MCF 10A (cell line): ENCODE measurements around the gene COL27A1. TPM values are rescaled to one million over a fixed set of nuclear protein-coding genes. Genes with fewer than 3 reads are reported as not detected.

Experiments
- BruUV-seq: library from RNA; stranded (reverse); fragments of 400-500 nt; replicated peaks from 2 replicates; lab custom pipeline; 2021; lab: Mats Ljungman, UMichigan
- CTCF ChIA-PET: fragments of 300-600 bp; sonication (Branson Sonifier 250); formaldehyde crosslinking; extraction: SDS; loops from one replicate; lab custom pipeline; 2021; ENCODE audit warnings: antibody characterized with exemption, inconsistent platforms; lab: Yijun Ruan, JAX
- POLR2A ChIA-PET: fragments of 300-600, 350-650 bp; sonication (Branson Sonifier 250); formaldehyde crosslinking; extraction: SDS; loops from one replicate; lab custom pipeline; 2020; ENCODE audit warnings: antibody characterized with exemption, inconsistent platforms; lab: Yijun Ruan, JAX
- DNase-seq: peaks from one replicate; pipeline ENCODE4 v3.0.0-alpha.2; 2018; ENCODE audit not compliant: unreplicated experiment
- H3K27ac Mint-ChIP-seq: one replicate; pipeline ENCODE4 v1.8.0; 2022; ENCODE audit warnings: mild to moderate bottlenecking, low read depth, mixed read lengths; ENCODE audit not compliant: unreplicated experiment
- H3K27me3 Mint-ChIP-seq: one replicate; pipeline ENCODE4 v1.8.0; 2022; ENCODE audit warnings: mixed read lengths; ENCODE audit not compliant: insufficient read depth, unreplicated experiment
- H3K36me3 Mint-ChIP-seq: one replicate; pipeline ENCODE4 v1.8.0; 2022; ENCODE audit warnings: mild to moderate bottlenecking, moderate library complexity, mixed read lengths; ENCODE audit not compliant: insufficient read depth, unreplicated experiment
- H3K4me1 Mint-ChIP-seq: one replicate; pipeline ENCODE4 v1.8.0; 2022; ENCODE audit warnings: mixed read lengths; ENCODE audit not compliant: insufficient read depth, unreplicated experiment
- H3K4me3 Mint-ChIP-seq: one replicate; pipeline ENCODE4 v1.8.0; 2022; ENCODE audit warnings: mild to moderate bottlenecking, moderate library complexity, mixed read lengths; ENCODE audit not compliant: unreplicated experiment
- H3K9me3 Mint-ChIP-seq: one replicate; pipeline ENCODE4 v1.8.0; 2022; ENCODE audit warnings: mixed read lengths; ENCODE audit not compliant: unreplicated experiment
- intact Hi-C: fragments of 100-400 bp; cut with micrococcal nuclease; formaldehyde crosslinking; loops from 2 replicates; pipeline ENCODE4 v1.14.1; 2022
- total RNA-seq: library from RNA; stranded (reverse); gene quantifications from 2 replicates; pipeline ENCODE4 v1.2.3, GENCODE V29; 2022
- TF ChIP-seq, protein P1 (sequence below): fragments of 200-600 bp; IDR thresholded peaks from one replicate; pipeline ENCODE4 v1.8.0; 2022; ENCODE audit warnings: antibody characterized with exemption, mild to moderate bottlenecking; ENCODE audit not compliant: unreplicated experiment

The COL27A1 gene
- total RNA-seq, 1 experiment from 2014 or later = 2.9 TPM

DNA sequence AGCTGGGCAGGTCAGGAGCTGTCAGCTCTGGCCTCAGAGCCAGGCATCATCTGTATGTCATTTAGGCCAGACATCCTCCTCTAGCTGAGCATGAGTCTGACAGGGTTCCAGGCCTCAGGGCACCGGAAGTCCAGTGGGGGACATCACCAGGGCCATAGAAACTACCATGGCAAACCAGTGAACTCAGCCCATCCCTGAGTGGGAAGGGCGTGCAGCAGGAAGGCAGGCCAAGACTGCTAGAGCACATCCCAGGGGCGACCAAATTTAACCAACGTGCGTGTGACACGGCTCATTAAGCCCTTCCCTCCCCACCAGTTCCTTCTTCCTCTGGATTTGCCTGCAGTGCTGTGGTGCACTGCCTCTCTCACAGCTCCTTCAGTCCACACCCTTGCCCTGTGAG is 75.9 kb downstream of the COL27A1 start:
- DNase-seq = no peak
- Mint-ChIP-seq H3K9me3 (no peaks in the 10 kb centered on the region), H3K27ac (no peak overlapping the region), H3K36me3 (no peaks in the 10 kb centered on the region), H3K27me3 (no peaks in the 10 kb centered on the region), H3K4me1 (no peaks in the 10 kb centered on the region), H3K4me3 (no peak overlapping the region)
- BruUV-seq = no TSS peak
- CTCF ChIA-PET = no interaction called here
- TF ChIP-seq, protein P1, sequence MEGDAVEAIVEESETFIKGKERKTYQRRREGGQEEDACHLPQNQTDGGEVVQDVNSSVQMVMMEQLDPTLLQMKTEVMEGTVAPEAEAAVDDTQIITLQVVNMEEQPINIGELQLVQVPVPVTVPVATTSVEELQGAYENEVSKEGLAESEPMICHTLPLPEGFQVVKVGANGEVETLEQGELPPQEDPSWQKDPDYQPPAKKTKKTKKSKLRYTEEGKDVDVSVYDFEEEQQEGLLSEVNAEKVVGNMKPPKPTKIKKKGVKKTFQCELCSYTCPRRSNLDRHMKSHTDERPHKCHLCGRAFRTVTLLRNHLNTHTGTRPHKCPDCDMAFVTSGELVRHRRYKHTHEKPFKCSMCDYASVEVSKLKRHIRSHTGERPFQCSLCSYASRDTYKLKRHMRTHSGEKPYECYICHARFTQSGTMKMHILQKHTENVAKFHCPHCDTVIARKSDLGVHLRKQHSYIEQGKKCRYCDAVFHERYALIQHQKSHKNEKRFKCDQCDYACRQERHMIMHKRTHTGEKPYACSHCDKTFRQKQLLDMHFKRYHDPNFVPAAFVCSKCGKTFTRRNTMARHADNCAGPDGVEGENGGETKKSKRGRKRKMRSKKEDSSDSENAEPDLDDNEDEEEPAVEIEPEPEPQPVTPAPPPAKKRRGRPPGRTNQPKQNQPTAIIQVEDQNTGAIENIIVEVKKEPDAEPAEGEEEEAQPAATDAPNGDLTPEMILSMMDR = no peak
- POLR2A ChIA-PET = no interaction called here
- intact Hi-C loops = no loop called here

DNA sequence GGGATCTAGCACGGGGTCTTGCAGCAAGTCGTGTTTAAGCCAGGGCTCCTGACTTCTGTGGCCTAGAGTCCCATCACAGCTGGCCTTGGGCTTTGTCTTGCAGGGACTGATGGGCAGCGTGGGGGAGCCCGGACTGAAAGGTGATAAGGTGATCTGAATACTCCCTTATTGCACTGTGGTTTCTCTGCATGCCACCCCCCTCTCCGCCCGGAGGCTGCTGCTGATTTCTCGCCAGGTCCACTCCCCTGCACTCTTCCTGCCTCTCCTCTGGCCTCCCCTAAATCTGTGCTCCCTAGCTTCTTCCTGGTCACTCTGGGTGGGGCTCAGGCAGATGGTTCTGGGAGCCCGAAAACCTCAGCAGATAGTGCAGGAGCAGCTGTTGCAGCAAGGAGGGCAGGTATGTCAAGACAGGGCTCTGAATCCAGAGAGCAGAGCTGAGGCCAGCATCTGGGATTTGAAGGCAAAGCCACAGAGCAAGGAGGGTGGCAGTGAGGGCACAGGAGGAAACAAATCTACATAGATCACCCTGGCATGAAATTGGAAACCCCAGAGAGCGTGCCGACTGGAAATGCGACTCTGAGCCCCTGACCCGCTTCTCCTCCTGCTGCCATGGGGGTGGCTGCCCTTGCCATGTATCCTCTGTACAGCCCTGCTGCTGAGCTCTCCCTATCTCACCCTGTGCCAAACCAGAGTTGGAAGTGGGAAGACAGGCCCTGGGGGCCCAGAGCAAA is 76.5 kb downstream of the COL27A1 start:
- POLR2A ChIA-PET = no interaction called here
- H3K9me3 Mint-ChIP-seq = no peaks in the 10 kb centered on the region
- TF ChIP-seq, protein P1 = no peak
- DNase-seq = no peak
- no peaks in the 10 kb centered on the region for H3K36me3 Mint-ChIP-seq
- intact Hi-C loops = no loop called here
- CTCF ChIA-PET = interaction anchor here (2.2 kb wide), 1 partner anchor 77 kb away, joined by 5 read pairs; the partner anchor contains the start of gene COL27A1
- H3K27me3 Mint-ChIP-seq = no peaks in the 10 kb centered on the region
- H3K4me3 Mint-ChIP-seq = no peak overlapping the region
- no peak overlapping the region for H3K27ac Mint-ChIP-seq
- no peaks in the 10 kb centered on the region for H3K4me1 Mint-ChIP-seq
- BruUV-seq = no TSS peak

DNA sequence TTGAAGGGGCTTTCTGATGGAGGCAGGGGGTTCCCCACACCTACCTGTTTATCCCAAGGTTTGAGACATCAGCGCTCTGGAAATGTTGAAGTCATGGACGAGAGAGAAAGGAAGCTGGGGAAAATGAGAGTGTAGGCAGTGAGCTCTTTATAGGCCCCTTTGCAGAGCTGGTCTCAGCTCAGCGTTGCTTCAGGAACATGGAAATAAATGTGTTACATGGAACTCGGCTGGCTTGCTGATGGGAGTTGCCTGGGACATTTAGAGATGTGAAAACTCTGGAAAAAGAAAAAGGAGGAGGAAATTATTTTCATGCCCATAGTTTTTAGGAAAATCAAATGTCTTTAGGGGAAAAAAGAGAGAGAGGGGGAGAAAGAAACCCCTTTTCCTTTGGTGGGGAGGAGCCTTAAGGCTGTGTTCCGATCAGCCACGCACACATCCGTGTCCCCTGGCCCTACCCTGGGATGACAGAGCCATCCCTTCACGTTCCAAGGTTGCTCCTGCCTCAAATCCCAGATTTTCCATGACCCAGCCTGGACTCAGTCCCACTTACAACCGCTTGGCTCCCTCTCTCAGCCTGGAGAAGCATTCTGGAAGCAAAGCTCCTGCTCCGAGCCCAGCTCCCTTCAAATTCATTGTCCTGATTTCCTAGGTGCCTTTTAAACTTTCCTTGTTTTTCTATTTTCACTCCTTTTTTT is 78.3 kb downstream of the COL27A1 start:
- no peaks in the 10 kb centered on the region for H3K36me3 Mint-ChIP-seq
- no peak overlapping the region for H3K27ac Mint-ChIP-seq
- no peaks in the 10 kb centered on the region for H3K4me1 Mint-ChIP-seq
- BruUV-seq = no TSS peak
- intact Hi-C loops = no loop called here
- CTCF ChIA-PET = interaction anchor here (2.2 kb wide), 1 partner anchor 79 kb away, joined by 5 read pairs; the partner anchor contains the start of gene COL27A1
- TF ChIP-seq, protein P1 = no peak
- no peak overlapping the region for H3K4me3 Mint-ChIP-seq
- DNase-seq = no peak
- no peaks in the 10 kb centered on the region for H3K9me3 Mint-ChIP-seq
- POLR2A ChIA-PET = no interaction called here
- H3K27me3 Mint-ChIP-seq = no peaks in the 10 kb centered on the region

DNA sequence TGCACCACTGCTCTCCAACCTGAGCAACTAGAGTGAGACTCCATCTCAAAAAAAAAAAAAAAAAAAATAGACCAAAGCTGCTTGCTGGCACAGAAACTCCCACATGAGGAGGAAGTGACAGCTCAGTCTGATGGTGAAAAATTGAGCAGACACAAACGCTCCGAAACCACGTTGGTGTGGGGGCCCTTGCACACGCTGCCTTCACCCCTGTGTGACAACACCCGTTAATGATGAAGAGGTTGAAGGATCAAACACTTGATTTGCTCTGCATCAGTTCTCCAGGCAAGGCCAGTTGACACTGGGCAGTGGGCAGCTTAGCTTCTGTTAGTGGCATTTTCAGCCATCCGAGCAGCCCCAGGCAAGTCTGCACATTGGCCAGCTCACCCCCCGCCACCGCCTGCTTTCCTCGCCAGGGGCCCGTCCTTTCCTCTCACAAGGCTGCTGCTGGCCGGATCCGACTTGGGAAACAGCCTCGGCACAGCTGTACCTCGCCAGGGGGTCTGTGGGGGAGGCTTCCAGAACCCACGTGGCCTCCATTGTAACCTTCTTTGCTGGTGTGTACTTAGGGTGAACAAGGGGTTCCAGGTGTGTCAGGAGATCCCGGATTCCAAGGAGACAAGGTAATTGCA is 79.8 kb downstream of the COL27A1 start:
- no peaks in the 10 kb centered on the region for H3K9me3 Mint-ChIP-seq
- TF ChIP-seq, protein P1 = no peak
- H3K4me3 Mint-ChIP-seq = no peak overlapping the region
- no TSS peak for BruUV-seq
- no peak overlapping the region for H3K27ac Mint-ChIP-seq
- CTCF ChIA-PET = no interaction called here
- no peaks in the 10 kb centered on the region for H3K27me3 Mint-ChIP-seq
- no peaks in the 10 kb centered on the region for H3K36me3 Mint-ChIP-seq
- H3K4me1 Mint-ChIP-seq = no peaks in the 10 kb centered on the region
- intact Hi-C loops = no loop called here
- DNase-seq = no peak
- POLR2A ChIA-PET = no interaction called here
